H1 (cell line): ENCODE data around the gene NUP98. TPM values are rescaled to one million over a fixed set of nuclear protein-coding genes. Genes with fewer than 3 reads are reported as not detected.
"Not testable (repeated sequence)": the region's sequence is repeated elsewhere in the genome, so short reads cannot be mapped to it uniquely, and the experiment has no call there.

Experiments used
- CTCF ChIA-PET: fragments of 300-600 bp; sonication (Branson Sonifier 250); formaldehyde crosslinking; loops from one replicate; lab custom pipeline; 2021; ENCODE audit not compliant: partially characterized antibody; lab: Charles Lee
- POLR2A ChIA-PET: fragments of 300-600 bp; sonication (Branson Sonifier 250); formaldehyde crosslinking; loops from one replicate; lab custom pipeline; 2021; ENCODE audit warnings: inconsistent platforms; ENCODE audit not compliant: partially characterized antibody; lab: Charles Lee
- DNase-seq, 2 experiments: peaks; one replicate each; pipeline versions ENCODE4 v3.0.0 to v3.0.0-alpha.2; 2010 to 2022; ENCODE audit warnings: low spot score in 2 of 2, low read depth in 1 of 2, mixed read lengths in 1 of 2
- FAIRE-seq: peaks from 2 replicates; lab custom pipeline; 2011; peaks lifted over from hg19 to GRCh38; lab: Jason Lieb, UNC
- H2AFZ ChIP-seq: 2 replicates; pipeline ENCODE4 v1.8.1; 2012; ENCODE audit warnings: low read length, inconsistent platforms
- H2AK5ac ChIP-seq: 2 replicates; pipeline ENCODE4 v1.6.1; 2013; ENCODE audit warnings: low read depth, low read length
- H2BK120ac ChIP-seq: replicated peaks from 2 replicates; pipeline ENCODE3; 2013; ENCODE audit warnings: low read depth, low read length, inconsistent platforms
- H2BK12ac ChIP-seq: 2 replicates; pipeline ENCODE4 v1.6.1; 2013; ENCODE audit warnings: low read depth, low read length
- H2BK15ac ChIP-seq: 2 replicates; pipeline ENCODE4 v1.6.1; 2013; ENCODE audit warnings: low read length
- H2BK20ac ChIP-seq: 2 replicates; pipeline ENCODE4 v1.6.1; 2013; ENCODE audit warnings: low read length
- H2BK5ac ChIP-seq: 2 replicates; pipeline ENCODE4 v1.6.1; 2013; ENCODE audit warnings: low read depth, low read length
- H3K14ac ChIP-seq: 2 replicates; pipeline ENCODE4 v1.6.1; 2013; ENCODE audit warnings: inconsistent platforms; ENCODE audit not compliant: insufficient read length
- H3K18ac ChIP-seq: 2 replicates; pipeline ENCODE4 v1.6.1; 2013; ENCODE audit warnings: low read length; ENCODE audit errors: extremely low read depth
- H3K23ac ChIP-seq: 2 replicates; pipeline ENCODE4 v1.6.1; 2013; ENCODE audit warnings: inconsistent platforms; ENCODE audit not compliant: insufficient read length
- H3K23me2 ChIP-seq: 2 replicates; pipeline ENCODE4 v1.6.1; 2013; ENCODE audit warnings: low read depth, low read length
- H3K27ac ChIP-seq: 2 replicates; pipeline ENCODE4 v1.6.1; 2011; ENCODE audit warnings: low read depth, low read length, inconsistent platforms
- H3K27me3 ChIP-seq, 4 experiments: replicated peaks in 1 of 4; 1 replicate in 1 of 4; 2 replicates in 3 of 4; pipeline versions ENCODE4 v1.6.1 to v1.8.1; 2011 to 2013; ENCODE audit warnings: low read length in 3 of 4, mild to moderate bottlenecking in 3 of 4, inconsistent platforms in 2 of 4, mixed read lengths in 2 of 4, moderate library complexity in 1 of 4; ENCODE audit not compliant: control insufficient read depth in 3 of 4, insufficient read depth in 3 of 4; ENCODE audit errors: extremely low read depth in 1 of 4
- H3K36me3 ChIP-seq, 4 experiments: 2 replicates each; pipeline versions ENCODE4 v1.6.1 to v1.8.1; 2011 to 2013; ENCODE audit warnings: mild to moderate bottlenecking in 4 of 4, low read length in 3 of 4, moderate library complexity in 2 of 4, control low read depth in 1 of 4, inconsistent platforms in 1 of 4; ENCODE audit not compliant: insufficient read depth in 4 of 4, control insufficient read depth in 2 of 4
- H3K4ac ChIP-seq: replicated peaks from 2 replicates; pipeline ENCODE3; 2013; ENCODE audit warnings: low read length, low read depth, mixed read lengths, inconsistent platforms; ENCODE audit not compliant: insufficient read length
- H3K4me1 ChIP-seq, 4 experiments: replicated peaks in 1 of 4; 1 replicate in 1 of 4; 2 replicates in 3 of 4; pipeline versions ENCODE4 v1.6.1 to v1.8.1; 2011 to 2013; ENCODE audit warnings: low read length in 3 of 4, inconsistent platforms in 2 of 4, mixed read lengths in 1 of 4; ENCODE audit not compliant: insufficient read depth in 4 of 4, control insufficient read depth in 3 of 4
- H3K4me2 ChIP-seq, 2 experiments: 2 replicates each; pipeline versions ENCODE4 v1.6.1 to v1.8.1; 2011 to 2013; ENCODE audit warnings: low read depth in 2 of 2, low read length in 2 of 2, control low read depth in 1 of 2, inconsistent platforms in 1 of 2, mild to moderate bottlenecking in 1 of 2; ENCODE audit not compliant: insufficient read depth in 1 of 2
- H3K4me3 ChIP-seq, 4 experiments: fragments of 200-600, 300-600 bp in 1 of 4; sonication (generic), shearing (Covaris generic), sonication (Bioruptor Twin) in 1 of 4; 2 replicates each; pipeline versions ENCODE4 v1.5.1 to v1.8.1; 2011 to 2016; ENCODE audit warnings: low read length in 4 of 4, low read depth in 3 of 4, control low read depth in 2 of 4, inconsistent platforms in 2 of 4, mild to moderate bottlenecking in 2 of 4, mixed read lengths in 1 of 4, moderate library complexity in 1 of 4; ENCODE audit not compliant: insufficient read depth in 2 of 4; ENCODE audit errors: extremely low read depth in 1 of 4
- H3K56ac ChIP-seq: replicated peaks from 2 replicates; pipeline ENCODE3; 2013; ENCODE audit warnings: low read depth, mild to moderate bottlenecking, mixed read lengths, low read length, inconsistent platforms; ENCODE audit not compliant: insufficient read length
- H3K79me1 ChIP-seq: 2 replicates; pipeline ENCODE4 v1.6.1; 2013; ENCODE audit warnings: low read depth, low read length, control low read depth
- H3K79me2 ChIP-seq, 2 experiments: 2 replicates each; pipeline versions ENCODE4 v1.6.1 to v1.8.1; 2012 to 2013; ENCODE audit warnings: low read length in 2 of 2, mild to moderate bottlenecking in 2 of 2, inconsistent platforms in 1 of 2; ENCODE audit not compliant: insufficient read depth in 2 of 2, control insufficient read depth in 1 of 2
- H3K9ac ChIP-seq, 4 experiments: replicated peaks in 1 of 4; 1 replicate in 1 of 4; 2 replicates in 3 of 4; pipeline versions ENCODE4 v1.6.1 to v1.8.1; 2011 to 2013; ENCODE audit warnings: low read depth in 3 of 4, low read length in 3 of 4, control low read depth in 2 of 4, mild to moderate bottlenecking in 2 of 4, moderate library complexity in 2 of 4, inconsistent platforms in 1 of 4; ENCODE audit errors: extremely low read depth in 1 of 4
- H3K9me3 ChIP-seq, 2 experiments: 2 replicates each; pipeline versions ENCODE4 v1.6.1 to v1.8.1; 2012 to 2013; ENCODE audit warnings: mild to moderate bottlenecking in 2 of 2, moderate library complexity in 2 of 2, control low read depth in 1 of 2, inconsistent platforms in 1 of 2, low read depth in 1 of 2, low read length in 1 of 2, mixed read lengths in 1 of 2; ENCODE audit not compliant: insufficient read depth in 2 of 2
- H4K20me1 ChIP-seq, 2 experiments: replicated peaks in 1 of 2; 2 replicates each; pipeline versions ENCODE3 to v1.8.1; 2011 to 2013; ENCODE audit warnings: inconsistent platforms in 2 of 2, low read length in 2 of 2, mild to moderate bottlenecking in 1 of 2; ENCODE audit not compliant: insufficient read depth in 2 of 2, control insufficient read depth in 1 of 2
- H4K5ac ChIP-seq: 2 replicates; pipeline ENCODE4 v1.6.1; 2013; ENCODE audit warnings: low read length, low read depth, mixed read lengths, inconsistent platforms; ENCODE audit not compliant: insufficient read length
- H4K8ac ChIP-seq: 2 replicates; pipeline ENCODE4 v1.8.0; 2013; ENCODE audit warnings: mild to moderate bottlenecking, moderate library complexity, low read length, inconsistent platforms; ENCODE audit not compliant: insufficient read depth; ENCODE audit errors: extremely low read depth
- H4K91ac ChIP-seq: replicated peaks from 2 replicates; pipeline ENCODE3; 2013; ENCODE audit warnings: low read length, mixed read lengths, inconsistent platforms; ENCODE audit not compliant: insufficient read length
- WGBS, 2 experiments: shearing (Covaris generic) in 1 of 2; methylation state at CpG; one replicate each; pipeline versions ENCODE4 v1.1.6 to v1.1.7; 2013 to 2015; ENCODE audit warnings: low lambda C conversion rate in 2 of 2, mixed read lengths in 2 of 2, inconsistent platforms in 1 of 2, low coverage in 1 of 2, missing lambda C conversion rate in 1 of 2; ENCODE audit not compliant: insufficient replicate concordance in 2 of 2, insufficient coverage in 1 of 2, insufficient read length in 1 of 2; ENCODE audit errors: extremely low coverage in 1 of 2, missing lambda C conversion rate in 1 of 2; 5-methylcytosine and 5-hydroxymethylcytosine counted together
- polyA plus RNA-seq, 7 experiments: library from polyadenylated mRNA; depleted of rRNA in 3 of 7; stranded (reverse) in 5 of 7; unstranded in 2 of 7; fragments of >200 nt in 5 of 7; fragments of 200-250 nt in 2 of 7; gene quantifications; 1 replicate in 5 of 7; 2 replicates in 1 of 7; 4 replicates in 1 of 7; pipeline versions ENCODE4 v1.2.1 to v1.2.3, GENCODE V29; 2011 to 2013; ENCODE audit warnings: missing spikeins in 2 of 7, mixed read lengths in 2 of 7
- total RNA-seq: library from RNA; stranded (reverse); fragmentation: NEBNext Ultra II Directional; extraction: Animal tissue kit (Norgen Biotek cat#: 25700); gene quantifications from 2 replicates; pipeline ENCODE4 v1.2.1, GENCODE V29; 2021

NUP98 gene
- total and polyA plus RNA-seq, 2 of the 8 experiments (the other 6 are each of a cell fraction or from before 2014, with no cell fraction given): 98.6 to 261 TPM

DNA sequence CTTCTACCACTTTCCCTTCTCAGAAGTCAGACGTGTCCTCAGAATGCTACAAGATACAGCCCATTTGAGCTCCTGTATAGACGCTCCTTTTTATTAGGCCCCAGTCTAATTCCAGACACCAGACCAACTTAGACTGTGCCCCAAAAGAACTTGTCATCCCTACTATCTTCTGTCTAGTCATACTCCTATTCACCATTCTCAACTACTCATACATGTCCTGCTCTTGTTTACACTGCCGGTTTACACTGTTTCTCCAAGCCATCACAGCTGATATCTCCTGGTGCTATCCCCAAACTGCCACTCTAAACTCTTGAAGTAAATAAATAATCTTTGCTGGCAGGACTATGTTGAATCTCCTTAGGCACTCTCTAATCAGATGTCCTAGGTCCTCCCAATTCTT, 144.8 kb downstream of the NUP98 start:
- not testable (repeated sequence) for H3K23me2 ChIP-seq, H2AFZ ChIP-seq, H3K23ac ChIP-seq, H3K56ac ChIP-seq, H3K4me2 ChIP-seq, H3K36me3 ChIP-seq, H3K4me1 ChIP-seq, H2BK15ac ChIP-seq, H3K14ac ChIP-seq, FAIRE-seq, H4K20me1 ChIP-seq, H2AK5ac ChIP-seq, H3K27ac ChIP-seq, H3K4me3 ChIP-seq, H2BK5ac ChIP-seq, H3K9ac ChIP-seq, H4K8ac ChIP-seq, H2BK12ac ChIP-seq, H4K5ac ChIP-seq, H3K27me3 ChIP-seq, H3K4ac ChIP-seq, H3K79me1 ChIP-seq, H3K9me3 ChIP-seq, H2BK120ac ChIP-seq, DNase-seq, H4K91ac ChIP-seq, H2BK20ac ChIP-seq, H3K18ac ChIP-seq, H3K79me2 ChIP-seq
- CTCF ChIA-PET: interaction anchor here (1.2 kb wide), 1 partner anchor 175 kb away, joined by 3 read pairs; no protein-coding TSS in a partner anchor
- WGBS, 2 experiments: 80% methylated on average over 2 of the region's 3 CpGs; no CpG with 5 or more reads in 1 of the 2 experiments
- POLR2A ChIA-PET: interaction anchor here (1.2 kb wide), 1 partner anchor 50 kb away, joined by 3 read pairs; no protein-coding TSS in a partner anchor

DNA sequence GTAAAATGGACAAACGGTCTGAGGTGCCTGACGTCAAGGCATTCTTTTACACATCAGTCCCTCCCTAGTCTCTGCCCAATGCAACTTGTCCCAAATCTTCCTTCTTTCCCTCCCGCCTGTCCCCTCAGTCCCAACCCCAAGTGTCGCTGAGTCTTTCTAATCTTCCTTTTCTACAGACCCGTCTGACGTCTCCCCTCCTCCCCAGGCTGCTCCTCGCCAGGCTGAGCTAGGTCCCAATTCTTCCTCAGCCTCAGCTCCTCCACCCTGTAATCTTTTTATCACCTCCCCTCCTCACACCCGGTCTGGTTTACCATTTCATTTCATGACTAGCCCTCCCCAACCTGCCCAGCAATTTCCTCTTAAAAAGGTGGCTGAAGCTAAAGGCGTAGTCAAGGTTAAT, 148.0 kb downstream of the NUP98 start:
- H3K18ac ChIP-seq, H3K36me3 ChIP-seq, POLR2A ChIA-PET, H4K20me1 ChIP-seq, H3K4me2 ChIP-seq, H3K23me2 ChIP-seq, H2BK120ac ChIP-seq, H3K23ac ChIP-seq, H2BK20ac ChIP-seq, H2BK5ac ChIP-seq, H2AK5ac ChIP-seq, H3K56ac ChIP-seq, H3K27me3 ChIP-seq, H4K5ac ChIP-seq, H2AFZ ChIP-seq, H3K14ac ChIP-seq, H2BK12ac ChIP-seq, H3K79me1 ChIP-seq, H3K4me1 ChIP-seq, H3K4ac ChIP-seq, H4K91ac ChIP-seq, FAIRE-seq, H2BK15ac ChIP-seq, H3K9ac ChIP-seq, CTCF ChIA-PET, H3K9me3 ChIP-seq, H4K8ac ChIP-seq, H3K4me3 ChIP-seq, H3K27ac ChIP-seq, DNase-seq, H3K79me2 ChIP-seq: not testable (repeated sequence)
- WGBS, 2 experiments: 79% methylated on average over 7 of the region's 9 CpGs; no CpG with 5 or more reads in 1 of the 2 experiments
